ENCODE data around the gene EIF2S2.

DNA sequence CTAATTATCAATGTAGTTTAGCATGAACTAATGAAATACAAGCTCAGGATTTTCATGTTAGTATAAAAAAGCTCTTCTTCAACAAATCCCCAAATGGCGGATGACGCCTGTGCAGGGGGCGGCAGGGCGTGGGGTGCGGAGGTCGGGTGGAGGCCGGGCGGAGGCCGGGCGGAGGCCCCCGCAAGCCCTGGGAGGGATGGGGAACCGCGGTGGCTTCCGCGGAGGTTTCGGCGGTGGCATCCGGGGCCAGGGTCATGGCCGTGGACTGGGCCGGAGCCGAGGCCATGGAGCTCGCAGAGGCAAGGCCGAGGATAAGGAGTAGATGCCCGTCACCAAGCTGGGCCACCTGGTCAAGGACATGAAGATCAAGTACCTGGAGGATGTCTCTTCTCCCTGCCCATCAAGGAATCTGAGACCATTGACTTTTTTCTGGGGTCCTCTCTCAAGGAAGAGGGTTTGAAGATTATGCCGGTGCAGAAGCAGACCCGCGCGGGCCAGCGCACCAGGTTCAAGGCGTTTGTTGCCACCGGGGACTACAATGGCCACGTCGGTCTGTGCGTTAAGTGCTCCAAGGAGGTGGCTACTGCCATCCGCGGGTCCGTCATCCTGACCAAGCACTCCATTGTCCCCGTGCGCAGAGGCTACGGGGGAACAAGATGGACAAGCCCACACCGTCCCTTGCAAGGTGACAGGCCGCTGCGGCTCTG lies 10.4 kb upstream of the EIF2S2 start:
- TF ChIP-seq, protein P1, sequence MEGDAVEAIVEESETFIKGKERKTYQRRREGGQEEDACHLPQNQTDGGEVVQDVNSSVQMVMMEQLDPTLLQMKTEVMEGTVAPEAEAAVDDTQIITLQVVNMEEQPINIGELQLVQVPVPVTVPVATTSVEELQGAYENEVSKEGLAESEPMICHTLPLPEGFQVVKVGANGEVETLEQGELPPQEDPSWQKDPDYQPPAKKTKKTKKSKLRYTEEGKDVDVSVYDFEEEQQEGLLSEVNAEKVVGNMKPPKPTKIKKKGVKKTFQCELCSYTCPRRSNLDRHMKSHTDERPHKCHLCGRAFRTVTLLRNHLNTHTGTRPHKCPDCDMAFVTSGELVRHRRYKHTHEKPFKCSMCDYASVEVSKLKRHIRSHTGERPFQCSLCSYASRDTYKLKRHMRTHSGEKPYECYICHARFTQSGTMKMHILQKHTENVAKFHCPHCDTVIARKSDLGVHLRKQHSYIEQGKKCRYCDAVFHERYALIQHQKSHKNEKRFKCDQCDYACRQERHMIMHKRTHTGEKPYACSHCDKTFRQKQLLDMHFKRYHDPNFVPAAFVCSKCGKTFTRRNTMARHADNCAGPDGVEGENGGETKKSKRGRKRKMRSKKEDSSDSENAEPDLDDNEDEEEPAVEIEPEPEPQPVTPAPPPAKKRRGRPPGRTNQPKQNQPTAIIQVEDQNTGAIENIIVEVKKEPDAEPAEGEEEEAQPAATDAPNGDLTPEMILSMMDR (IDR thresholded peaks at IDR 0.05) = no peak
- no peak for TF ChIP-seq POLR2A (IDR thresholded peaks at IDR 0.05)
